Liver (tissue), 9 donors: ENCODE results near the gene RALGPS1. TPM values are rescaled to one million over a fixed set of nuclear protein-coding genes. Genes with fewer than 3 reads are reported as not detected.

Source experiments
- DNase-seq: peaks from one replicate; pipeline ENCODE4 v3.0.0-alpha.2; 2017; ENCODE audit warnings: low spot score
- H3K27ac ChIP-seq, 2 donors: one replicate each; pipeline ENCODE4 v1.7.0; 2013; ENCODE audit warnings: inconsistent platforms in 2 of 2, low read length in 2 of 2, control low read depth in 1 of 2, low read depth in 1 of 2, mild to moderate bottlenecking in 1 of 2
- H3K27me3 ChIP-seq, 4 donors: one replicate each; pipeline versions ENCODE4 v1.6.1 to v1.7.0; 2013; ENCODE audit warnings: low read length in 3 of 4, inconsistent platforms in 1 of 4, mild to moderate bottlenecking in 1 of 4, moderate library complexity in 1 of 4; ENCODE audit not compliant: control insufficient read depth in 4 of 4, insufficient read depth in 4 of 4
- H3K36me3 ChIP-seq, 4 donors: one replicate each; pipeline versions ENCODE4 v1.6.1 to v1.7.0; 2013; ENCODE audit warnings: low read length in 3 of 4, mild to moderate bottlenecking in 3 of 4, low read depth in 1 of 4, moderate library complexity in 1 of 4; ENCODE audit not compliant: control insufficient read depth in 4 of 4, insufficient read depth in 3 of 4
- H3K4me1 ChIP-seq, 4 donors: one replicate each; pipeline versions ENCODE4 v1.6.1 to v1.7.0; 2013; ENCODE audit warnings: low read length in 3 of 4, mild to moderate bottlenecking in 3 of 4, moderate library complexity in 1 of 4; ENCODE audit not compliant: control insufficient read depth in 4 of 4, insufficient read depth in 4 of 4
- H3K4me3 ChIP-seq, 3 donors: one replicate each; pipeline versions ENCODE4 v1.6.1 to v1.7.0; 2013; ENCODE audit warnings: low read length in 3 of 3, control low read depth in 1 of 3, low read depth in 1 of 3, mild to moderate bottlenecking in 1 of 3
- H3K9ac ChIP-seq, 2 donors: one replicate each; pipeline ENCODE4 v1.7.0; 2013; ENCODE audit warnings: low read length in 2 of 2, mild to moderate bottlenecking in 2 of 2, moderate library complexity in 2 of 2, control low read depth in 1 of 2, low read depth in 1 of 2
- H3K9me3 ChIP-seq, 4 donors: one replicate each; pipeline versions ENCODE4 v1.6.1 to v1.7.0; 2013; ENCODE audit warnings: low read length in 3 of 4; ENCODE audit not compliant: control insufficient read depth in 4 of 4
- ATF3 ChIP-seq: IDR thresholded peaks from 2 replicates; pipeline ENCODE4 v1.6.1; 2016; ENCODE audit warnings: antibody characterized with exemption
- CTCF ChIP-seq: fragments of 150-350 bp; IDR thresholded peaks from 2 replicates; pipeline ENCODE4 v1.5.1; 2017; ENCODE audit warnings: improper control_type of control experiment, low read depth, low read length; ENCODE audit not compliant: missing input control
- EGR1 ChIP-seq, 2 donors: IDR thresholded peaks; 2 replicates each; pipeline ENCODE4 v1.6.1; 2016 to 2018; ENCODE audit warnings: antibody characterized with exemption in 2 of 2, low read depth in 2 of 2
- FOXA1 ChIP-seq: IDR thresholded peaks from 2 replicates; pipeline ENCODE4 v1.6.1; 2016; ENCODE audit warnings: antibody characterized with exemption
- FOXA2 ChIP-seq: IDR thresholded peaks from 2 replicates; pipeline ENCODE4 v1.6.1; 2016; ENCODE audit warnings: antibody characterized with exemption
- GABPA ChIP-seq, 2 donors: IDR thresholded peaks in 1 of 2; conservative IDR thresholded peaks in 1 of 2; 2 replicates each; pipeline ENCODE4 v1.6.1; 2016; ENCODE audit warnings: antibody characterized with exemption in 2 of 2, mild to moderate bottlenecking in 1 of 2, moderate library complexity in 1 of 2
- JUND ChIP-seq, 2 donors: IDR thresholded peaks; 2 replicates each; pipeline ENCODE4 v1.6.1; 2016; ENCODE audit warnings: antibody characterized with exemption in 2 of 2
- MAX ChIP-seq: IDR thresholded peaks from 2 replicates; pipeline ENCODE4 v1.6.1; 2016; ENCODE audit warnings: antibody characterized with exemption
- RAD21 ChIP-seq, 2 donors: IDR thresholded peaks; 2 replicates each; pipeline ENCODE4 v1.6.1; 2016; ENCODE audit warnings: antibody characterized with exemption in 2 of 2, mild to moderate bottlenecking in 2 of 2
- RXRA ChIP-seq, 2 donors: IDR thresholded peaks; 2 replicates each; pipeline ENCODE4 v1.6.1; 2017 to 2018; ENCODE audit warnings: antibody characterized with exemption in 2 of 2, mild to moderate bottlenecking in 1 of 2
- SP1 ChIP-seq: IDR thresholded peaks from 2 replicates; pipeline ENCODE4 v1.6.1; 2018; ENCODE audit warnings: antibody characterized with exemption, mild to moderate bottlenecking
- TAF1 ChIP-seq: conservative IDR thresholded peaks from 2 replicates; pipeline ENCODE4 v1.6.1; 2016; ENCODE audit warnings: antibody characterized with exemption, mild to moderate bottlenecking
- YY1 ChIP-seq: IDR thresholded peaks from 2 replicates; pipeline ENCODE4 v1.6.1; 2016; ENCODE audit warnings: antibody characterized with exemption, mild to moderate bottlenecking
- ZBTB33 ChIP-seq: IDR thresholded peaks from 2 replicates; pipeline ENCODE4 v1.6.1; 2016; ENCODE audit warnings: antibody characterized with exemption
- WGBS: extraction: QIAGEN DNeasy Blood & Tissue Kit; methylation state at CpG from one replicate; pipeline ENCODE4 v1.1.7; 2013; 5-methylcytosine and 5-hydroxymethylcytosine counted together
- polyA plus RNA-seq, 2 donors: library from polyadenylated mRNA; stranded (reverse) in 1 of 2; unstranded in 1 of 2; fragments of 200-250 nt in 1 of 2; fragments of >200 nt in 1 of 2; fragmentation: Nextera tagmentation in 1 of 2; extraction: Ambion mirVana in 1 of 2; gene quantifications; one replicate each; pipeline versions ENCODE4 v1.2.1 to v1.2.3, GENCODE V29; 2013 to 2015
- total RNA-seq, 2 donors: library from RNA; depleted of rRNA; stranded (reverse); fragments of >200 nt; gene quantifications; one replicate each; pipeline ENCODE4 v1.2.3, GENCODE V29; 2014
- TF ChIP-seq, protein P1 (sequence below): IDR thresholded peaks from 2 replicates; pipeline ENCODE4 v1.6.1; 2016; ENCODE audit warnings: antibody characterized with exemption, mild to moderate bottlenecking
- donor health status: healthy.
- donor health status: healthy.
- donor health status: healthy.
- donor health status: healthy.
- donor health status: healthy.

Gene RALGPS1
- total and polyA plus RNA-seq, 4 donors: 1.4 to 2.7 (median 2.0) TPM

- Histone ChIP-seq H3K27ac (no peak overlapping the region), H3K4me3 (no peak overlapping the region), H3K36me3 (no peaks in the 10 kb centered on the region), H3K9me3 (no peaks in the 10 kb centered on the region), H3K4me1 (peaks cover 0 to 5% (median 2%) of the 10 kb centered on the region in 4 donors), H3K9ac (no peak overlapping the region), H3K27me3 (no peaks in the 10 kb centered on the region)
- no peak for TF ChIP-seq CTCF
- no peak for TF ChIP-seq YY1
- TF ChIP-seq MAX: no peak
- TF ChIP-seq TAF1: no peak
- no peak for TF ChIP-seq FOXA1
- no peak for TF ChIP-seq JUND (IDR thresholded peaks at IDR 0.05)
- no peak for TF ChIP-seq SP1
- no peak for TF ChIP-seq RAD21 (IDR thresholded peaks at IDR 0.05)
- no peak for TF ChIP-seq EGR1 (IDR thresholded peaks at IDR 0.05; ENCODE audit: low read depth in 2 of 2)
- no peak for TF ChIP-seq ZBTB33
- no peak for TF ChIP-seq GABPA (IDR thresholded peaks at IDR 0.05 in 1 of 2, conservative IDR thresholded peaks at IDR 0.05 in 1 of 2)
- TF ChIP-seq ATF3: no peak
- DNase-seq: no peak
- 94% methylated on average over 3 of the region's 3 CpGs for WGBS
Measured at GRCh38 chr9:127112735-127113161, 198.2 kb downstream of the RALGPS1 start.

DNA sequence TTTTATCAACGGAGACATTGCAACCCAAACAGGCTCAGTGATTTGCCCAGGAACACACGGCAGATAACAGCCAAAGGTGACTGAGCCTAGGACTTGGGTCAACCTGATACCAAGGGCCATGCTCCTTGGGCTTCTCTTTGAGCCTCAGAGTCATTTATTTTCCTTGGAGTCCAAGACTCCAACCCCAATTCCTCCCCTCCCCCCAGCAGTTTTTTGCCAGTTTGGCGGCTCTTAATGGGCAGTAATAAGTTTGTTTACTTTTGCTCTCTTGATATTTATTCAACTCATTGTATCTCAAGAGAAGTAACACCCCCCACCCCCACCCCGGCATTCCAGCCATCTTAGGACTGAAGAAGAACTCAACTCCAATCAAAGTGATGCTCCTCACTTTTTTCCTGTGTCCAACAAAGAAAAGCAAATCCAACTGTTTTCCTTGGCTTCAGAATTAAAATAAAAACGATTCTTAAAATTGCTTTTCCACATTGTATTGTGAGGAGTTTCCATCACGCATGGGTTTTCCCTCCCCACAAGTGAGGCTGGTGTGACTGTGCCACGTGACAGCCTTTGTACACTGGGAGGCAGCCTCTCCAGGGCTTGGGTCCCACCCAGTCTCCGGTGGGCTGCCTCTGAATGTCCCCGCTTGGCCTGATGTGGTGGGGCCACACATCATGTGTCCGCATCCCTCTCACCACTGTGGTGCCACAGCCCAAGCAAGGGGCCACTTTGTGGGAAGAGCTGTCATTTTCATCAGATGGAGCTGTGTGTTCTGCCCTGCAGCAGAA, 198.8 kb downstream of the RALGPS1 start:
- H3K4me1 ChIP-seq: peaks cover 0 to 5% (median 2%) of the 10 kb centered on the region in 4 donors
- no peak for DNase-seq
- H3K9ac ChIP-seq: no peak overlapping the region
- H3K9me3 ChIP-seq: no peaks in the 10 kb centered on the region
- H3K36me3 ChIP-seq: no peaks in the 10 kb centered on the region
- no peaks in the 10 kb centered on the region for H3K27me3 ChIP-seq
- H3K27ac ChIP-seq: no peak overlapping the region
- 85% methylated on average over 10 of the region's 10 CpGs for WGBS
- TF ChIP-seq FOXA1 (no peak), ATF3 (no peak), FOXA2 (no peak), YY1 (no peak), ZBTB33 (no peak), TAF1 (no peak), RAD21 (IDR thresholded peaks at IDR 0.05) (no peak), JUND (IDR thresholded peaks at IDR 0.05) (no peak), CTCF (no peak), EGR1 (IDR thresholded peaks at IDR 0.05; ENCODE audit: low read depth in 2 of 2) (no peak), MAX (no peak), RXRA (IDR thresholded peaks at IDR 0.05) (no peak)
- TF ChIP-seq, protein P1, sequence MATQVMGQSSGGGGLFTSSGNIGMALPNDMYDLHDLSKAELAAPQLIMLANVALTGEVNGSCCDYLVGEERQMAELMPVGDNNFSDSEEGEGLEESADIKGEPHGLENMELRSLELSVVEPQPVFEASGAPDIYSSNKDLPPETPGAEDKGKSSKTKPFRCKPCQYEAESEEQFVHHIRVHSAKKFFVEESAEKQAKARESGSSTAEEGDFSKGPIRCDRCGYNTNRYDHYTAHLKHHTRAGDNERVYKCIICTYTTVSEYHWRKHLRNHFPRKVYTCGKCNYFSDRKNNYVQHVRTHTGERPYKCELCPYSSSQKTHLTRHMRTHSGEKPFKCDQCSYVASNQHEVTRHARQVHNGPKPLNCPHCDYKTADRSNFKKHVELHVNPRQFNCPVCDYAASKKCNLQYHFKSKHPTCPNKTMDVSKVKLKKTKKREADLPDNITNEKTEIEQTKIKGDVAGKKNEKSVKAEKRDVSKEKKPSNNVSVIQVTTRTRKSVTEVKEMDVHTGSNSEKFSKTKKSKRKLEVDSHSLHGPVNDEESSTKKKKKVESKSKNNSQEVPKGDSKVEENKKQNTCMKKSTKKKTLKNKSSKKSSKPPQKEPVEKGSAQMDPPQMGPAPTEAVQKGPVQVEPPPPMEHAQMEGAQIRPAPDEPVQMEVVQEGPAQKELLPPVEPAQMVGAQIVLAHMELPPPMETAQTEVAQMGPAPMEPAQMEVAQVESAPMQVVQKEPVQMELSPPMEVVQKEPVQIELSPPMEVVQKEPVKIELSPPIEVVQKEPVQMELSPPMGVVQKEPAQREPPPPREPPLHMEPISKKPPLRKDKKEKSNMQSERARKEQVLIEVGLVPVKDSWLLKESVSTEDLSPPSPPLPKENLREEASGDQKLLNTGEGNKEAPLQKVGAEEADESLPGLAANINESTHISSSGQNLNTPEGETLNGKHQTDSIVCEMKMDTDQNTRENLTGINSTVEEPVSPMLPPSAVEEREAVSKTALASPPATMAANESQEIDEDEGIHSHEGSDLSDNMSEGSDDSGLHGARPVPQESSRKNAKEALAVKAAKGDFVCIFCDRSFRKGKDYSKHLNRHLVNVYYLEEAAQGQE: no peak
- H3K4me3 ChIP-seq: no peak overlapping the region
